ENCODE data around the gene ZNF620.
"Not testable (repeated sequence)": the region's sequence is repeated elsewhere in the genome, so short reads cannot be mapped to it uniquely, and the experiment has no call there.

The ZNF620 gene

GRCh38 chr3:40505599-40506462, at the start of gene ZNF620:
Gene ZNF620, plus strand, starts transcription at chr3:40506039. Its CDS starts 314 bp downstream, at chr3:40506353.
- Histone ChIP-seq H3K4me3 (ENCODE audit: low read depth in 1 of 2, low read length in 2 of 2) (peak within 1 kb of the TSS; percentile 73 to 83), H3K27ac (ENCODE audit: low read depth, low read length) (peak within 1 kb of the TSS; percentile 70), H3K9me3 (ENCODE audit: low read length) (no peaks in the 10 kb centered on the region), H3K9ac (ENCODE audit: low read length) (peak within 1 kb of the TSS; percentile 32), H3K36me3 (ENCODE audit: insufficient read depth, low read length) (no peaks in the 10 kb centered on the region), H3K4me1 (ENCODE audit: insufficient read depth, low read length) (peaks cover 10% of the 10 kb centered on the region), H3K27me3 (ENCODE audit: control insufficient read depth in 1 of 2, insufficient read depth in 2 of 2, low read length in 2 of 2) (no peaks in the 10 kb centered on the region)

- Histone ChIP-seq H3K36me3 (ENCODE audit: insufficient read depth, low read length) (peaks cover 25% of the 10 kb centered on the region), H3K4me3 (ENCODE audit: low read depth in 1 of 2, low read length in 2 of 2) (peak overlapping the region; percentile 84 to 87), H3K27me3 (ENCODE audit: control insufficient read depth in 1 of 2, insufficient read depth in 2 of 2, low read length in 2 of 2) (no peaks in the 10 kb centered on the region), H3K9me3 (ENCODE audit: low read length) (no peaks in the 10 kb centered on the region), H3K27ac (ENCODE audit: low read depth, low read length) (peak overlapping the region; percentile 64), H3K9ac (ENCODE audit: low read length) (peak overlapping the region; percentile 70), H3K4me1 (ENCODE audit: insufficient read depth, low read length) (peaks cover 23% of the 10 kb centered on the region)
These were observed 49.4 kb upstream of the ZNF620 start for GRCh38 chr3:40456279-40456939.

- H3K9ac ChIP-seq (ENCODE audit: low read length): peak within 1 kb of the TSS; percentile 90
- H3K9me3 ChIP-seq (ENCODE audit: low read length): no peaks in the 10 kb centered on the region
- H3K27ac ChIP-seq (ENCODE audit: low read depth, low read length): peak within 1 kb of the TSS; percentile 64
- peaks cover 25% of the 10 kb centered on the region for H3K36me3 ChIP-seq (ENCODE audit: insufficient read depth, low read length)
- H3K4me1 ChIP-seq (ENCODE audit: insufficient read depth, low read length): peaks cover 21% of the 10 kb centered on the region
- H3K27me3 ChIP-seq (ENCODE audit: control insufficient read depth in 1 of 2, insufficient read depth in 2 of 2, low read length in 2 of 2): no peaks in the 10 kb centered on the region
- H3K4me3 ChIP-seq (ENCODE audit: low read depth in 1 of 2, low read length in 2 of 2): peak within 1 kb of the TSS; percentile 84 to 87
These were observed 48.7 kb upstream of the ZNF620 start, which contains the start of gene RPL14 for GRCh38 chr3:40456940-40457823. Gene RPL14, plus strand, starts transcription at chr3:40457339. Its CDS starts 133 bp downstream, at chr3:40457472.

- Histone ChIP-seq H3K4me1 (ENCODE audit: insufficient read depth, low read length) (peaks cover 17% of the 10 kb centered on the region), H3K9ac (ENCODE audit: low read length) (no peak overlapping the region), H3K4me3 (ENCODE audit: low read depth in 1 of 2, low read length in 2 of 2) (peak overlapping the region in 1 of 2 donors; percentile 84), H3K9me3 (ENCODE audit: low read length) (no peaks in the 10 kb centered on the region), H3K27me3 (ENCODE audit: control insufficient read depth in 1 of 2, insufficient read depth in 2 of 2, low read length in 2 of 2) (no peaks in the 10 kb centered on the region), H3K27ac (ENCODE audit: low read depth, low read length) (no peak overlapping the region), H3K36me3 (ENCODE audit: insufficient read depth, low read length) (peaks cover 29% of the 10 kb centered on the region)
These were observed 47.4 kb upstream of the ZNF620 start for GRCh38 chr3:40458473-40458872.

- not testable (repeated sequence) for H3K27ac ChIP-seq (ENCODE audit: low read depth, low read length); H3K27me3 ChIP-seq (ENCODE audit: control insufficient read depth in 1 of 2, insufficient read depth in 2 of 2, low read length in 2 of 2); H3K9me3 ChIP-seq (ENCODE audit: low read length); H3K9ac ChIP-seq (ENCODE audit: low read length); H3K4me3 ChIP-seq (ENCODE audit: low read depth in 1 of 2, low read length in 2 of 2)
- peaks cover 17% of the 10 kb centered on the region for H3K4me1 ChIP-seq (ENCODE audit: insufficient read depth, low read length)
- H3K36me3 ChIP-seq (ENCODE audit: insufficient read depth, low read length): peaks cover 39% of the 10 kb centered on the region
These were observed 45.4 kb upstream of the ZNF620 start for GRCh38 chr3:40460481-40460880.

- Histone ChIP-seq H3K27me3 (ENCODE audit: control insufficient read depth in 1 of 2, insufficient read depth in 2 of 2, low read length in 2 of 2) (no peaks in the 10 kb centered on the region), H3K4me1 (ENCODE audit: insufficient read depth, low read length) (peaks cover 17% of the 10 kb centered on the region), H3K4me3 (ENCODE audit: low read depth in 1 of 2, low read length in 2 of 2) (no peak overlapping the region), H3K36me3 (ENCODE audit: insufficient read depth, low read length) (peaks cover 39% of the 10 kb centered on the region), H3K27ac (ENCODE audit: low read depth, low read length) (no peak overlapping the region), H3K9ac (ENCODE audit: low read length) (no peak overlapping the region), H3K9me3 (ENCODE audit: low read length) (no peaks in the 10 kb centered on the region)
These were observed 44.7 kb upstream of the ZNF620 start for GRCh38 chr3:40461161-40461560.

- H3K9me3 ChIP-seq (ENCODE audit: low read length); H3K9ac ChIP-seq (ENCODE audit: low read length); H3K27ac ChIP-seq (ENCODE audit: low read depth, low read length); H3K4me3 ChIP-seq (ENCODE audit: low read depth in 1 of 2, low read length in 2 of 2); H3K27me3 ChIP-seq (ENCODE audit: control insufficient read depth in 1 of 2, insufficient read depth in 2 of 2, low read length in 2 of 2): not testable (repeated sequence)
- peaks cover 39% of the 10 kb centered on the region for H3K36me3 ChIP-seq (ENCODE audit: insufficient read depth, low read length)
- peaks cover 15% of the 10 kb centered on the region for H3K4me1 ChIP-seq (ENCODE audit: insufficient read depth, low read length)
These were observed 43.0 kb upstream of the ZNF620 start for GRCh38 chr3:40462838-40463237.

GRCh38 chr3:40463579-40463978, 42.3 kb upstream of the ZNF620 start:
- H3K36me3 ChIP-seq (ENCODE audit: insufficient read depth, low read length): peaks cover 35% of the 10 kb centered on the region
- no peak overlapping the region for H3K27ac ChIP-seq (ENCODE audit: low read depth, low read length)
- no peaks in the 10 kb centered on the region for H3K27me3 ChIP-seq (ENCODE audit: control insufficient read depth in 1 of 2, insufficient read depth in 2 of 2, low read length in 2 of 2)
- H3K9me3 ChIP-seq (ENCODE audit: low read length): no peaks in the 10 kb centered on the region
- H3K9ac ChIP-seq (ENCODE audit: low read length): no peak overlapping the region
- no peak overlapping the region for H3K4me3 ChIP-seq (ENCODE audit: low read depth in 1 of 2, low read length in 2 of 2)
- H3K4me1 ChIP-seq (ENCODE audit: insufficient read depth, low read length): peaks cover 7% of the 10 kb centered on the region

GRCh38 chr3:40464339-40465110, 41.3 kb upstream of the ZNF620 start:
- H3K9me3 ChIP-seq (ENCODE audit: low read length): no peaks in the 10 kb centered on the region
- H3K27me3 ChIP-seq (ENCODE audit: control insufficient read depth in 1 of 2, insufficient read depth in 2 of 2, low read length in 2 of 2): no peaks in the 10 kb centered on the region
- H3K36me3 ChIP-seq (ENCODE audit: insufficient read depth, low read length): peaks cover 27% of the 10 kb centered on the region
- H3K4me3 ChIP-seq (ENCODE audit: low read depth in 1 of 2, low read length in 2 of 2): no peak overlapping the region
- no peaks in the 10 kb centered on the region for H3K4me1 ChIP-seq (ENCODE audit: insufficient read depth, low read length)
- H3K9ac ChIP-seq (ENCODE audit: low read length): no peak overlapping the region
- no peak overlapping the region for H3K27ac ChIP-seq (ENCODE audit: low read depth, low read length)

- Histone ChIP-seq H3K36me3 (ENCODE audit: insufficient read depth, low read length) (peaks cover 23% of the 10 kb centered on the region), H3K27ac (ENCODE audit: low read depth, low read length) (no peak overlapping the region), H3K4me1 (ENCODE audit: insufficient read depth, low read length) (no peaks in the 10 kb centered on the region)
These were observed 40.8 kb upstream of the ZNF620 start for GRCh38 chr3:40465111-40465407.

More at GRCh38 chr3:40465111-40465407, 40.8 kb upstream of the ZNF620 start:
- no peak overlapping the region for H3K4me3 ChIP-seq (ENCODE audit: low read depth in 1 of 2, low read length in 2 of 2)
- no peaks in the 10 kb centered on the region for H3K9me3 ChIP-seq (ENCODE audit: low read length)
- H3K27me3 ChIP-seq (ENCODE audit: control insufficient read depth in 1 of 2, insufficient read depth in 2 of 2, low read length in 2 of 2): no peaks in the 10 kb centered on the region
- H3K9ac ChIP-seq (ENCODE audit: low read length): no peak overlapping the region

All from muscle layer of colon (tissue), 2 donors.